GM08714 (cell line): ENCODE measurements around the gene CCNK.

ENCODE experiments used
- H3K4me3 ChIP-seq: fragments of 200-500 bp; sonication (Bioruptor generic); 2 replicates; pipeline ENCODE4 v1.5.1; 2014; ENCODE audit warnings: mild to moderate bottlenecking, low read length, inconsistent platforms
- ZNF274 ChIP-seq: IDR thresholded peaks from 2 replicates; pipeline ENCODE4 v1.6.1; 2012; ENCODE audit warnings: mild to moderate bottlenecking, low read depth, low read length

Gene CCNK

DNA sequence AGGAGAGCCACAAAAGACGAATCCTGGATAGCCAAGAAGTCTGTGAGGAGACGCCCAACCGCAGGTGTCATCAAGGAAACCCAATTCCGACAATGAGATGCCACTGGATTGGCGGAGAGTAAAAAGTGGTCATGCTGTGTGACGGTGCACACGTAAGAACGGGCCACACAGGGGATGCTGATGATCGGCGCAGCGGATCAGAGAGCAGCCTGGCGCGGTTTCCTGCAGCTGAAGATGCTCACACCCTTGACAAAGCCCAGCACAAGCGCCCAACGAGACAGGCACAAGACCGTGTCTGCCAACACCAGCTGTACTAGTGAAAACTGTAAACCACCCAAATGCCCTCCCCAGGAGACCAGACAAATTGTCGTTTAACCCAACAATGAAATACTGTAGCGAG is 67.0 kb downstream of the CCNK start:
- TF ChIP-seq ZNF274 = no peak
- H3K4me3 ChIP-seq = no peak overlapping the region

DNA sequence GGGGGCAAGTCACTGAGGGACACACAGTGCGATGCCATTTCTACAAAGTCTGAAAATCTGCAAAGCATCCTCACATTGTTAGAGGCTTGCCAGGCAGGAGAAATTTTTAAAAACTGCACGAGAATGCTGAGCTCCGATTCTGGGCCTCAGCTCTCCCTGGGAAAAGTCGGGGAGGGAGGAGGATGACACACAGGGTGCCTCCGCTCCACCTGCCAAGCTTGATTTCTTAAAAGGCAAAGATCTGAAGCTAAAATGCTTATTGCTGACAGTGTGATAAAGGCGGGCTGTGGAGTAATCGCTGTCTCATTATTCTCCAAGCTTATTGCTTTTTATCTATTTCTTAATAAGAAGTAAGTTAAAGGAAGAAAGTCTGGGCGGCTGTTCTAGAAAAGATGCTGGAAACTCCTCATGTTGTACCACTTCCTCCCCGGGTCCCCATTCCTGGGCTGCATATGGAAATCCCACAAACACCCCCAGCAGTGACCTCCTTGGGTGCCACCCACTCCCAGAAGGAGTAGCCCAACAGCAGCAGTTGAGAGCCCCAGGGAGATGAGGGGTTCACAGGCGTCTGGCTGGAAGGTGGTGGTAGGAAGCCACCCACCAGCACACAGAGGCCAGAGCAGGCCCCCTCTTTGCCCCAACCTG is 67.8 kb downstream of the CCNK start:
- no peak overlapping the region for H3K4me3 ChIP-seq

DNA sequence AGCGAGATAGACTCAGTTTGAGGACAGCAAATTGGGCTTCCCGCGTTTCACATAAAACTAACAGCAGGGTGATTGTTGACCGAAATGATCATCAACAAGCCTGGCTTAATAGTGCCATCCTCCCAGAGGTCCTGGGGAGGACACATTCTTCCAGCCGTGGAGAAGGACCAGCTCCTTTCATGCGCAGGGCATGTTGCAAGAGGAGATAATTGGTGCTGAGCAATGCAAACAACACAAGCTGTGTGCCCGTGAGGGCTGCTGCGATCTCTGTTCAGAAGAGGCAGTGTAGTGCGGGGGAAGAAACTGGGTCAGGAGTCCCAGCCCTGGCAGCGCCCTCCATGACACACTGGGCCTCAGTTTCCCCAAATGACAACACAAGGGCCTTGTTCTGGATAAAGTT is 68.5 kb downstream of the CCNK start:
- no peak overlapping the region for H3K4me3 ChIP-seq
- TF ChIP-seq ZNF274 = no peak

More for the DNA sequence above, 67.8 kb downstream of the CCNK start:
- no peak for TF ChIP-seq ZNF274

DNA sequence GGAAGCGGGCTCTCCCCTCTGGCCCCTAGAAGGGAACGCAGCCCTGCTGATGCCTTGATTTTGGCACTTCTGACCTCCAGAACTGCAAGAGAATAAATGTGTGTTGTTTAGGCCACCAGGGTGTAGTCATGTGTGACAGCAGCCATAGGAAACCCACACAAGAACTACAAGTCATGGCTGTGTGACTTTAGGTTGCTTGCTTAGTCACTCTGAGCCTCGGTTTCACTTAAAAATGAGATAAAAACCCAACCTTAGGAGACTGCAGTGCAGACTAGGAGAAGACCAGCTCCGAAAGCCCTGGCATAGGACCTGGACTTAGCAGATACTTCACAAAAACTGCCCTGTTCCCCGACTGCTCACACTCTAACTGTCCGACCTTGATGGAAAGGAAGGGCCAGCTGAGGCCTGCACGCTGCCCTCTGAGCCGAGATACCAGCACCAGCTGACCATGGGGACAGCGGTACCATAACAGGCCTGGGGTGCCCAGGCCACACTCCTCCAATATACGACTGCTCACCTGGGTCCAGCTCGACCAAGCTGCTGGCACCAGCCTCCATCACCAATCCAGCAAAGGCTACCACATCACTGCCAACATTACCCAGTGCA is 69.3 kb downstream of the CCNK start:
- TF ChIP-seq ZNF274 = no peak
- H3K4me3 ChIP-seq = no peak overlapping the region

DNA sequence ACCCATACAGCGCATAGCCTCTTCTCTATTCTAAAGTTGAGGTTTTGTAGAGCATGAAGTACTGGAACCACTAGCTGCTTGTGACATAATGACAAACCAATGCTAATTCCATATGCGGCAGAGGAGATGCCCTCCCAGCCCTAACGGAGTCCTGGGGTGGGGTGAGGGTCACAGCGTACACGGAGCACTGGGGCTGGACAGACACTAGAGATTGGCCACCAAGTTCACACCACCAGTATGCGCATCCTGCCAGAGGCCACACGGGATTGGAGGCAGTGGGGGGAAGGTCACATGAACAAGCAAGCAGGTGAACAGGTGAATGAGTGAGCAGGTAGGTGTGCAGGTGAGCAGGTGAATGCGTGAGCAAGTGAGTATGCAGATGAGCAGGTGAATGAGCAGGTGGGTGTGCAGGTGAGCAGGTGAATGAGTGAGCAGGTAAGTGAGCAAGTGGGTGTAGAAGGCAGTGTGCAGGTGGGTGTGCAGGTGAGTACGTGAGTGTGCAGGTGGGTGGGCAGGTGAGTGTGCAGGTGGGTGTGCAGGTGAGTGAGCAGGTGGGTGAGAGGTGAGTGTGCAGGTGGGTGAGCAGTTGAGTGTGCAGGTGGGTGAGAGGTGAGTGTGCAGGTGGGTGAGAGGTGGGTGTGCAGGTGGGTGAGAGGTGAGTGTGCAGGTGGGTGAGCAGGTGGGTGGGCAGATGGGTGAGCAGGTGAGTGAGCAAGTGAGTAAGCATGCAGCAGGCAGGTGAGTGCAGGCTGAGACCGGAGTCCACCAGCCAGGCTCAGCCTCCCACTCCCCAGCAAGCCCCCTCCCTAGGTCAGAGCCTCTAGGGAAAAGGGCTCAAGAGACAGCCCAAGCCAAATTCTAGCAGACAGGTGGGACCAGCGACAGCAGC is 70.1 kb downstream of the CCNK start:
- TF ChIP-seq ZNF274 = no peak
- H3K4me3 ChIP-seq = no peak overlapping the region

DNA sequence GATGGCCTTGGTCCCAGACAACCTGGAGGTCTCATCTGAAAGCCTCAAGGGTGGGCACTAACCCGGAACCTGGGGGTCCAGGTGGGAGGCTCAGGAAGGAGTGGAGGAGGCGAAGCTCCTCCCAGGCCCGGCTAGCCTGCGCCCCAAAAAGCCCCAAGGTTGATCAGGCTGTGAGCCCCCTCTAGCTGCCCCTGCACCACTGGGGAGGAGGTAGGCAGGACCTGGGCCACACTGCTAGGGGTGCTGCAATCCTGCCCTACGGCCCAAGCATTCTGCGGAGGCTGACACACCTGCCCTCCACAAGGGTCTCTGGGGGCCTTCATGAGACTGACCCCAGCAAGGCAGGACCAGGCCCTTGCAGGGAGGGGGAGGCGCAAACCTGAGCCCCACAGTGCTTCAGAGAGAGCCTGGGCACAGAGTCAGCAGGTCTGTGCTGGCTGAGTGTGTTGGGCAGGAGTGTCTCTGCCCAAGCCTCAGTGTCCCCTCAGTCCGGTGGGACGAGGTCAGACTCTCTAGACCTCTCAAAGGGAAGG is 70.9 kb downstream of the CCNK start:
- TF ChIP-seq ZNF274 = no peak
- no peak overlapping the region for H3K4me3 ChIP-seq

DNA sequence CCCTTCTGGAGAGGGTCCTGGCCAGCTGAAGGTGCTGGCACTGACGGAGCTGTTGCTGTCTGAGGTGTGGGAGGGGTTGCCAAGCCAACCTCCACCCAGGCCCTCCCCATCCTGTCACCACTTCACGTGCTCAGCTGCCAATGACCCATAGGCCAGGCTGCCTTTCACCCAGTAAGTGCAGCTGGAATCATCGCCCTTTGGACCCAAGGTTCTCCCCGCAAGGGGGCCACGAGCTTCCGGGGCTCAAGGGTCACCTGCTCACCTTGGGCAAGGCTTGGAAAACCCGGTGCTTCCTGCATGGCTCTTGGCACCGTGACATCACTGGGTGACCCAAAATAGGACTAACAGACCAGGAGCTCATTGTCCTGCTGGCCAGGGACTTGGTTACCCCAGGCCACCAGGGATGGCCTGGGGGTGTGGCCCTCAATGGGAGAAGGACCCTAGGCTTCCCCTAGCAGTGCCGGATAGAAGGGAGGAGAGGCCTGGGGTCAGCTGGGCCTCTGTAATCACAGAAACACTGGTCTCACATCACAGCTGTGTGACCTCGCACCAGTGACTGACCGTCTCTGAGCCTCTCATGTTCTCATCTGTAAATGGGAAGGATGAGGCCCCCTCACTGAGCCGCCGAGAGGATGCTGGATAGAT is 71.5 kb downstream of the CCNK start:
- no peak overlapping the region for H3K4me3 ChIP-seq
- no peak for TF ChIP-seq ZNF274

DNA sequence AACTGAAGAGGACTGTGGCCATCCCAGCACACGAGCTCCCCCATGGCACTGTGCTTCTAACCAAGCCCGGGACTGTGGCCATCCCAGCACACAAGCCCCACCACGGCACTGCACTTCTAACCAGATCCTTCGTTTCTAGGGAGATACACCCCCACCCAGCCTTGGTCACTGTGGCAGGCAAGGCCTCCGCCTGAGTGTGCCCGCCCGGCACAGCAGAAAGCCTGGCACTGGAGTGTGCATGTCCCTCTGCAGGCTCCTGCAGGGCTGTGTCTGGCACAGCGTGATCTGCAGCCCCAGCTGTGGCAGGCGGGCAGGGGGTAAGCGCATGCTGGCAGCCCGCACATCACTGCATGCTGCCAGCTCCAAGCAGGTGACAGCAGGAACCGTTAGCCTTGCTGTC is 73.0 kb downstream of the CCNK start:
- no peak for TF ChIP-seq ZNF274
- no peak overlapping the region for H3K4me3 ChIP-seq

DNA sequence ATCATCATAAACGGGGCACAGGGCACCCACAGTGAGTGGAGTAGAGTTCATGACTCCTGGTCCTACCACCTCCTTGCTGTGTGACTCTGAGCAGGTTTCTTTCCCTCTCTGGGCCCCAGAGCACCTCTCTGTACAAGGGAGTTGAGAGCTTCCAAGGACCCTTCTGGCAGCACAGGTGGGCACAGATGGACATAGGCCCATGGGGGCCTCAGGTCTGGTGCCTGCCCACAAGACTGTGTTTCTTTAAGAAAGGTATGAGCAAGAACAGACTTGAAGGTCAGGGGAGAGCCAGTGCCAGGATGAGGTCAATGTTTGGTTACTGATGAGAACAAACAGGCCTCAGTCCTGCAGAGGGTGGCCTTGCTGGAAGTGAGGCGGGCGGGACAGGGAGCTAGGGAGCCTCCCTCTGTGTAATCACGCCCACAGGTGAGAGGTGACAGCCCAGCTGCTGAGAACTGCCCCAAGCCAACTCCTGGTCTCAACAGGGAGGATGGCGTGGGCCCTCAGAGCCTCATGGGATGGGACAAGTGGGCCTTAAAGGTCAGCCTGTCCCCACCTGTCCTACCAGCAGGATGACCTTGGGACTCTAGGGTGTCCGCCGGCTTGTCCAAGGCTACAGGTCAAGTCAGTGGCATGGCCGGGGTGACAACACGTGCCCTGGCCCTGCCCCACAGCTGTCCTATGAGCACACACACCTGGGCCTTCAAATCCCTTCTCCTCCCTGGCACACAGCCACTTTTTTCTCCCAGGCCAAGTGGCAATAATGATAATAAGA is 73.7 kb downstream of the CCNK start:
- H3K4me3 ChIP-seq = no peak overlapping the region
- TF ChIP-seq ZNF274 = no peak

DNA sequence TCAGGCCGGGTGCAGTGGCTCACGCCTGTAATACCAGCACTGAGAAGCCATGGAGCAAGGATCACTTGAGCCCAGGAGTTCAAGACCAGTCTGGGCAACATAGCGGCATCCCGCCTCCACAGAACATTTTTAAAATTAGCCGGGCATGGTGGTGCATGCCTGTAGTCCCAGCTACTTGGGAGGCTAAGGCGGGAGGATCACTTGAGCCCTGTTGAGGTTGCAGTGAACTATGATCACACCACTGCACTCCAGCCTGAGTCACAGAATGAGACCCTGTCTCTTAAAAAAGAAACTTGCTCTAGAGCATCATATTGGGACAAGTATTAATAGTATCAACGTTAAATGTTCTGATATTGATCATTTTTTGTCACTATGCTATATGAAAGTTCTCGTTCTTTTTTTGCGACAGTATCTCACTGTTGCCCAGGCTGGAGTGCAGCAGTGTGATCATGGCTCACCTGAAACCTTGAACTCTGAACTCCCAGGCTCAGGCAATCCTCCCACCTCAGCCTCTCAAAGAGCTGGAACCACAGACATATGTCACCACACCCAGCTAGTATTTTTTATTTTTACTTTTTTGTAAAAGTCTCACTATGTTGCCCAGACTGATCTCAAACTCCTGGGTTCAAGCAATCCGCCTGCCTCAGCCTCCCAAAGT is 75.1 kb downstream of the CCNK start:
- no peak overlapping the region for H3K4me3 ChIP-seq
- TF ChIP-seq ZNF274 = no peak

DNA sequence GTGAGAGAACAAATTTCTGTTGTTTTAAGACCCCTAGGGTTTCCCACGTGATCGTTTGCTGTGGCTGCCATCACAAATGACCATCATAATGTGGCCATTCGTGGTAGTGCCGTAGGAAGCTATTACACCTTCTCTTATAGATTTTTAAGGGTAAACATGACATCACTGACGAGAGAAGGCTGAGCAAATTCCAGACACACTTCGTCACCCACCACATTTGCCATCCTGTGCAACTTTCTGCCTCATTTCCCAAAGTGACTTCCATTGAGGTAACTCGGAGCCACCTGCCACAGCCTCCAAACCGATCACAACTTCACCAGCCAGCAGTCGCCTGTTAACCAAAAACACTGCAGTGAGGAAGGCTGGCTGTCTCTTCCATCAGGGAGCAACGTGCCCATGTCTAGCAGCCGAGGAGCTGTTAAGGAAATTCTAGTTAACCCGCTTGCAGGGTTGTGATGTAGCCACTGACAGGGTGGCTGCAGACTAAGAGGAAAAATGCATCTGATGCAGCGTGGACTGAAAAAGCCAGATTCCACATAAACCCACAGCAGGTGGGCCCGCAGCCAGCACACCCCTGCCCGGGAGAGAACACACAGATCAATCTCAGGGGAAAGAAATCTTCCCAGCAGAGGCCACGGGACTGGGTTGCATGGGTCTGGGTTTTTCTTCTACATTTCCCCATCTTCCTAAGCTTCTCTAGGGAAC is 78.2 kb downstream of the CCNK start:
- H3K4me3 ChIP-seq = no peak overlapping the region
- no peak for TF ChIP-seq ZNF274

DNA sequence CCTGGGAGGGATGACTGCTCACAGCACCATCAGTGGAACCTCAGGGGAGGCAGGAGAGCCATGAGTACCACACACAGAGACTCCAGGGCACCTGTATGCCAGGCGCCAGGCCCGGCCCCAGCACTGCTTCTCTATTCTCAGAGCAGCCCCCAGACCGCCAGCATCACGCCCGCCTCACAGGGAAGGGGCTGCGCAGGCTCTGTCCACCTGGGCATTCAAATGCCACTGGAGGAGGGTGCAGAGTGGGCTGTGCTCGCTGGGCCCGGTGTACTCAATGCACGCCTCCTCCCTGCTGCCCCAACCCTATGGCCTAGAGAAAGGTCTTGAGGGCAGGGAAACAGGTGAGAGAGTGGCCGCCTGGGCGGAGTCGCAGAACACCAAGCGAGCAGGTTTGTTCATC is 79.2 kb downstream of the CCNK start:
- no peak overlapping the region for H3K4me3 ChIP-seq
- TF ChIP-seq ZNF274 = no peak
